Activated CD8-positive, alpha-beta memory T cell treated with anti-CD3 and anti-CD28 coated beads, Interleukin-2, amount 10 ng/mL, durations not matched to agents 7 days and 5 days (primary cell): ENCODE measurements around the gene DFFB. TPM values are rescaled to one million over a fixed set of nuclear protein-coding genes. Genes with fewer than 3 reads are reported as not detected.

Experiments used
- ATAC-seq: fragments of 150-1000 bp; cut with Tn5 transposase; one replicate; pipeline ENCODE4 v1.10.0; 2021; ENCODE audit warnings: moderate library complexity
- CTCF ChIA-PET: fragments of 350-600 bp; sonication (Branson Sonifier 250); formaldehyde crosslinking; loops from one replicate; lab custom pipeline; 2021; ENCODE audit warnings: antibody characterized with exemption; lab: Charles Lee
- DNase-seq: peaks from one replicate; pipeline ENCODE4 v3.0.0-alpha.2; 2020
- H3K27ac Mint-ChIP-seq: one replicate; pipeline ENCODE4 v1.8.0; 2021; ENCODE audit warnings: mild to moderate bottlenecking, mixed read lengths
- H3K27me3 Mint-ChIP-seq: one replicate; pipeline ENCODE4 v1.8.0; 2021; ENCODE audit warnings: mixed read lengths
- H3K36me3 Mint-ChIP-seq: one replicate; pipeline ENCODE4 v1.8.0; 2021; ENCODE audit warnings: mild to moderate bottlenecking, mixed read lengths
- H3K4me1 Mint-ChIP-seq: one replicate; pipeline ENCODE4 v1.8.0; 2021; ENCODE audit warnings: mixed read lengths
- H3K4me3 Mint-ChIP-seq: one replicate; pipeline ENCODE4 v1.8.0; 2021; ENCODE audit warnings: mild to moderate bottlenecking, moderate library complexity, mixed read lengths
- H3K9me3 Mint-ChIP-seq: one replicate; pipeline ENCODE4 v1.8.0; 2022; ENCODE audit warnings: low read depth, mixed read lengths
- total RNA-seq, 2 experiments: library from RNA; stranded (reverse); gene quantifications; one replicate each; pipeline ENCODE4 v1.2.3, GENCODE V29; 2021

Gene DFFB
- total RNA-seq, 2 experiments from 2014 or later: 11.5 to 13.9 TPM

GRCh38 chr1:3925256-3925655 lies 68.0 kb downstream of the DFFB start:
- CTCF ChIA-PET: interaction anchor here (1.4 kb wide), 1 partner anchor 12 kb away, joined by 5 read pairs; no protein-coding TSS in a partner anchor
- Mint-ChIP-seq H3K4me1 (peaks cover 19% of the 10 kb centered on the region), H3K36me3 (peaks cover 2% of the 10 kb centered on the region), H3K27me3 (no peaks in the 10 kb centered on the region), H3K9me3 (peaks cover 8% of the 10 kb centered on the region), H3K4me3 (no peak overlapping the region), H3K27ac (no peak overlapping the region)
- ATAC-seq: no peak
- DNase-seq: no peak

DNA sequence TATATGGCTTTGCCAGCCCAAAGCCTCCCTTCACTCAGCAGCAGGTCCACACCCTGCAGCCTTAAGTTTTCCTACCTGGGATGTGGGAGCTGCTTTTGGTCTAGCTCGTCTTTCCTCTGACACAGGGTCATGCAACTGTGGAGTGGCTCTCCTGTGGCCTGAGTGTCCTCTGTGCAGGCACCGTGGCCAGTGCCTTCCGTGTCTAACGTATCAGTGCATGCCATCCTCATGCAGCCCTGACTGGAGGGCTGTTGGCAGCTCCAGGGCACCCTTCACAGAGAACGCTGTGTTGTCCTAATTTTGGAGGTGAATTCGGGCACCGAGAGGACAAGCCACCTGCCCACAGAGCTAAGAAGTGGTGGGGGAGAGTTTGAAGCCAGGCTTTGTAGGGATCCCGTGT lies 68.5 kb downstream of the DFFB start:
- DNase-seq (no peak), ATAC-seq (no peak)
- CTCF ChIA-PET: interaction anchor here (1.4 kb wide), 1 partner anchor 13 kb away, joined by 5 read pairs; no protein-coding TSS in a partner anchor
- no peaks in the 10 kb centered on the region for H3K27me3 Mint-ChIP-seq
- no peak overlapping the region for H3K4me3 Mint-ChIP-seq
- H3K4me1 Mint-ChIP-seq: peaks cover 19% of the 10 kb centered on the region
- peaks cover 5% of the 10 kb centered on the region for H3K36me3 Mint-ChIP-seq
- H3K9me3 Mint-ChIP-seq: peaks cover 11% of the 10 kb centered on the region
- H3K27ac Mint-ChIP-seq: no peak overlapping the region

- CTCF ChIA-PET: no interaction called here
- Mint-ChIP-seq H3K36me3 (peaks cover 5% of the 10 kb centered on the region), H3K4me3 (no peak overlapping the region), H3K9me3 (peaks cover 11% of the 10 kb centered on the region), H3K27me3 (no peaks in the 10 kb centered on the region), H3K4me1 (peaks cover 17% of the 10 kb centered on the region), H3K27ac (no peak overlapping the region)
- DNase-seq: no peak
- no peak for ATAC-seq
Observed at GRCh38 chr1:3926956-3927355, 69.7 kb downstream of the DFFB start.

DNA sequence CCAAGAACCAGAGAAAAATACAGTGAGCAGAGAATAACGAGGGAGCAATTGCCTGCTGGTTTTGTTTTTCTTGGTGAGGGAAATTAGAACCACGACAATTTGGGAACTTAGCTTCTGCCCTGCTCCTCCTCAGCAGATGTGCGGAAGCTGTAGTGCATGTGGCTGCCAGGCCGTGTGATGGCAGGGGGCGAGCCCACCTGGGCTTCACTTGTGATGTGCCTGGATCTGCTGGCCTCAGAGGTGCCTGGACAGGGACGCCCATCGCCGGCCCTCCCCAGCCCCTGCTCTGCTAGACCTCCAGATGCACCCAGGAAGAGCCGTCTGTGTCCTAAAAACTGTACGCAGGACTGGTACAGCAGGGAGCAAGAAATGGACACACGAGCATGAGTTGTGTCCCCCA lies 71.3 kb downstream of the DFFB start:
- peaks cover 11% of the 10 kb centered on the region for H3K9me3 Mint-ChIP-seq
- H3K4me3 Mint-ChIP-seq: no peak overlapping the region
- no peak overlapping the region for H3K27ac Mint-ChIP-seq
- H3K36me3 Mint-ChIP-seq: peaks cover 5% of the 10 kb centered on the region
- H3K4me1 Mint-ChIP-seq: peaks cover 4% of the 10 kb centered on the region
- CTCF ChIA-PET: interaction anchor here (0.9 kb wide), 1 partner anchor 71 kb away, joined by 3 read pairs; the partner anchor contains the start of genes CEP104 and DFFB
- no peaks in the 10 kb centered on the region for H3K27me3 Mint-ChIP-seq
- ATAC-seq: peak; percentile 44
- no peak for DNase-seq

GRCh38 chr1:3929126-3929525 lies 71.8 kb downstream of the DFFB start:
- Mint-ChIP-seq H3K27me3 (no peaks in the 10 kb centered on the region), H3K36me3 (peaks cover 5% of the 10 kb centered on the region), H3K4me1 (peaks cover 4% of the 10 kb centered on the region), H3K27ac (no peak overlapping the region), H3K9me3 (peaks cover 11% of the 10 kb centered on the region), H3K4me3 (no peak overlapping the region)
- no peak for DNase-seq
- ATAC-seq: no peak
- CTCF ChIA-PET: no interaction called here

DNA sequence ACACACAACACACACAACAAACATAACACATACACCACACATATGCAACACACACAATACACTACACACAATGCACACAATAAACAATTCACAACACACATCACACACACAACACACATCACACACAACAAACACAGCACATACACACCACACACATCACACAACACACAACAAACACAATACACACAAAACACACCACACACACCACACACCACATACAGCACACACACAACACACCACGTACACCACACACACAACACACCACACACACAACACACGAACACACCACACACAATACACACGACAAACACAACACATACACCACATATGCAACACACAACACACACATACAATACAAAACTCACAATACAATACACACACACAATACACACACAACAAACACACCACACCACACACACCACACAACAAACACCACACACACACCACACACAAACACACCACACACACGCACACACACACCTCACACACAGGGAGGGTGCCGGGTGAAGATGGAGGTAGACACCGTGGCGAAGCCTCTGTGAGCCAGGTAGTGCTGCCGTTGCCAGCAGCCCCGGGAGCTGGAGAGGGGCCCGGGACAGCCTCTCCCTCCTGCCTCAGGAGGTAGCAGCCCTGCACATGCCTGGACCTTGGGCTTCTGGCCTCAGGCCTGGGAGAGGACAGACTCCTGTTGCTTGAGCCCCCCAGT lies 73.2 kb downstream of the DFFB start:
- H3K4me1 Mint-ChIP-seq: peaks cover 4% of the 10 kb centered on the region
- no peak overlapping the region for H3K27ac Mint-ChIP-seq
- H3K4me3 Mint-ChIP-seq: no peak overlapping the region
- peak; percentile 31 for ATAC-seq
- no peak for DNase-seq
- H3K36me3 Mint-ChIP-seq: peaks cover 5% of the 10 kb centered on the region
- CTCF ChIA-PET: no interaction called here
- peaks cover 11% of the 10 kb centered on the region for H3K9me3 Mint-ChIP-seq
- H3K27me3 Mint-ChIP-seq: no peaks in the 10 kb centered on the region

DNA sequence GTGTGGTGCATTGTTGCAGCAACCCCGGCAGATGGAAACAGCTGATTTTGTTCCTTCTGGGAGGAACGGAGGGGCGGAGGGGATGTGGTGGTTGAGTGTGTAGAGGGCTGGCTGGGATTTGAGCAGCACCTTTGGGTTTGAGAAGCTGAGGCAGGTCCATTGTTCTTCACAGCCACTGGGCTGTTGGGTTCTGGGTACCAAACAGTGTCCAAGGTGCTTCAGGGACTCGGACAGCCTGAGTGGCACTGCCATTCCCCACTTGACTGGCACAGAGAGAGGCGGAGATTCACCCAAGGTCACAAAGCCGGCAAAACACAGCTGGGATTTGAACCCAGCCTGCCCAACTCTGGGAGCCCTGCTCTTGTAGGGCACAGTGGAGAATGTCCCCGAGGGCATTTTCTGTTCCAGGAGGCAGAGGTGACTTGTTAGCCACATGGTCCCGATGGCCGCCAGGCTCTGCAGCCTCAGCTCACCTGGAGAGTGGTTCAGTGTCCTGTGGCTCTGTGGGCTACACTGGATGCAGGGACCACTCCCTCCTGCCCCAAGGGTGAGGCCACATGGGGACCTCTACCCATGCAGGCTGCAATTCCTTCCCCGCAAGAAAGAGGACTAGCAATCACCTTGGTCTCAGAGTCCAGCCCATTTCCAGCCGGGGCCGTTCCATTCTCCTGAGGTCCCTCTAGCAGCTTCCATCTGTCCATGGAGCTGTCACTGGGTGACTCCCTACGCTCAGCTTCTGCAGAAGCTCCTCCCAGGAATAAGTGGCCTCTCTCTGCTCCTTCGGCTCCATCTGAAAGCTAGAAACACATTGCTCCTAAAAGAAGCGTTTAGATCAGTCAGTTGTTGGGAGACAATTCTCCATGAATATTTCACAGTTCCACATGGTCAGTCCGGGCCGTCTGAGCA lies 74.0 kb downstream of the DFFB start:
- Mint-ChIP-seq H3K4me1 (peaks cover 4% of the 10 kb centered on the region), H3K27ac (no peak overlapping the region), H3K36me3 (peaks cover 5% of the 10 kb centered on the region), H3K9me3 (peaks cover 11% of the 10 kb centered on the region), H3K4me3 (no peak overlapping the region), H3K27me3 (no peaks in the 10 kb centered on the region)
- CTCF ChIA-PET: no interaction called here
- DNase-seq (no peak), ATAC-seq (no peak)

GRCh38 chr1:3932156-3932919 lies 75.1 kb downstream of the DFFB start:
- H3K4me1 Mint-ChIP-seq: peaks cover 4% of the 10 kb centered on the region
- peaks cover 5% of the 10 kb centered on the region for H3K36me3 Mint-ChIP-seq
- no peaks in the 10 kb centered on the region for H3K27me3 Mint-ChIP-seq
- peaks cover 15% of the 10 kb centered on the region for H3K9me3 Mint-ChIP-seq
- H3K4me3 Mint-ChIP-seq: no peak overlapping the region
- no peak for DNase-seq
- CTCF ChIA-PET: no interaction called here
- H3K27ac Mint-ChIP-seq: no peak overlapping the region
- ATAC-seq: no peak

Other genes starting within 250 kb of the DFFB start
- gene MEGF6, start 246.0 kb upstream of the DFFB start, total RNA-seq: 10 to 100 TPM in 1 of 2 experiments, 1 to 10 TPM in 1; 2.1 to 11.2 TPM
- gene TPRG1L, start 232.5 kb upstream of the DFFB start, total RNA-seq: 10 to 100 TPM in 1 of 2 experiments, 1 to 10 TPM in 1; 8.6 to 13.2 TPM
- 10 to 100 TPM; 38.1 to 43.8 TPM for gene WRAP73, start 207.4 kb upstream of the DFFB start, total RNA-seq
- gene TP73, start 205.0 kb upstream of the DFFB start, total RNA-seq: 10 to 100 TPM in 1 of 2 experiments, 1 to 10 TPM in 1; 2.1 to 15.2 TPM
- gene CCDC27, start 105.0 kb upstream of the DFFB start, total RNA-seq: not detected
- gene SMIM1, start 84.7 kb upstream of the DFFB start, total RNA-seq: not detected
- gene LRRC47, start 61.0 kb upstream of the DFFB start, total RNA-seq: 10 to 100 TPM; 31.8 to 42.6 TPM
- gene CEP104, start 265 bp upstream of the DFFB start, total RNA-seq: 10 to 100 TPM; 45.0 to 52.2 TPM
- gene C1orf174, start 42.8 kb downstream of the DFFB start, total RNA-seq: 10 to 100 TPM; 30.0 to 35.8 TPM